ENCODE results near the gene PIP4K2A.
"Not testable (repeated sequence)": the region's sequence is repeated elsewhere in the genome, so short reads cannot be mapped to it uniquely, and the experiment has no call there.

Gene PIP4K2A

GRCh38 chr10:22714479-22715289 is at the start of gene PIP4K2A:
TSS of gene PIP4K2A (minus strand) at chr10:22714578. CDS start at chr10:22714326, 252 bp downstream.
- DNase-seq, result peak; percentile 47 to 75 (median 64)

- DNase-seq, result no peak
Observed at GRCh38 chr10:22761569-22762220, 47.3 kb upstream of the PIP4K2A start.

- no peak for DNase-seq
Observed at GRCh38 chr10:22760025-22760424, 45.6 kb upstream of the PIP4K2A start.

- no peak for DNase-seq
Observed at GRCh38 chr10:22758867-22759266, 44.5 kb upstream of the PIP4K2A start.

- no peak for DNase-seq
Observed at GRCh38 chr10:22754296-22754695, 39.9 kb upstream of the PIP4K2A start.

- no peak for DNase-seq
Observed at GRCh38 chr10:22753786-22754185, 39.4 kb upstream of the PIP4K2A start.

- DNase-seq, result no peak
Observed at GRCh38 chr10:22752272-22752889, 38.0 kb upstream of the PIP4K2A start.

- DNase-seq, result no peak
Observed at GRCh38 chr10:22750131-22750530, 35.8 kb upstream of the PIP4K2A start.

GRCh38 chr10:22744858-22745257 is 30.5 kb upstream of the PIP4K2A start:
- DNase-seq, result not testable (repeated sequence)

- DNase-seq, result no peak
Observed at GRCh38 chr10:22742678-22743077, 28.3 kb upstream of the PIP4K2A start.

GRCh38 chr10:22741631-22742030 is 27.3 kb upstream of the PIP4K2A start:
- not testable (repeated sequence) for DNase-seq

- no peak for DNase-seq
Observed at GRCh38 chr10:22740180-22740579, 25.8 kb upstream of the PIP4K2A start.

- DNase-seq, result no peak
Observed at GRCh38 chr10:22737587-22737986, 23.2 kb upstream of the PIP4K2A start.

- no peak for DNase-seq
Observed at GRCh38 chr10:22736134-22736533, 21.8 kb upstream of the PIP4K2A start.

- no peak for DNase-seq
Observed at GRCh38 chr10:22733992-22734391, 19.6 kb upstream of the PIP4K2A start.

- DNase-seq, result no peak
Observed at GRCh38 chr10:22727663-22728062, 13.3 kb upstream of the PIP4K2A start.

- DNase-seq, result no peak
Observed at GRCh38 chr10:22727112-22727511, 12.7 kb upstream of the PIP4K2A start.

GRCh38 chr10:22724773-22725172 is 10.4 kb upstream of the PIP4K2A start:
- no peak for DNase-seq

- DNase-seq, result no peak
Observed at GRCh38 chr10:22723783-22724182, 9.4 kb upstream of the PIP4K2A start.

- no peak for DNase-seq
Observed at GRCh38 chr10:22723343-22723779, 9.0 kb upstream of the PIP4K2A start.

GRCh38 chr10:22722626-22723169 is 8.3 kb upstream of the PIP4K2A start:
- no peak for DNase-seq

GRCh38 chr10:22720667-22721066 is 6.3 kb upstream of the PIP4K2A start:
- DNase-seq, result no peak

GRCh38 chr10:22719406-22720042 is 5.1 kb upstream of the PIP4K2A start:
- DNase-seq, result no peak
